ENCODE results near the gene BMPR1A. TPM values are rescaled to one million over a fixed set of nuclear protein-coding genes. Genes with fewer than 3 reads are reported as not detected.
A peak's percentile ranks its signal among the peaks of the same experiment; 100 is the strongest.

Gene BMPR1A
- total RNA-seq, 2 experiments from 2014 or later = 10.8 to 13.6 TPM

GRCh38 chr10:86958901-86959736 lies 202.7 kb downstream of the BMPR1A start:
- Mint-ChIP-seq H3K27me3 (no peaks in the 10 kb centered on the region), H3K4me1 (ENCODE audit: low read depth) (no peaks in the 10 kb centered on the region), H3K9me3 (no peaks in the 10 kb centered on the region), H3K36me3 (no peaks in the 10 kb centered on the region), H3K4me3 (no peak overlapping the region), H3K27ac (no peak overlapping the region)
- no peak for DNase-seq
- intact Hi-C loops (cut with micrococcal nuclease) = no loop called here
- CTCF ChIA-PET = interaction anchor here (1.0 to 1.6 kb wide), 3 partner anchors 7 to 271 kb away, joined by 3 to 6 read pairs (median 5); partner anchors contain the start of gene ADIRF
- POLR2A ChIA-PET = no interaction called here

GRCh38 chr10:86959737-86960002 lies 203.3 kb downstream of the BMPR1A start:
- Mint-ChIP-seq H3K4me3 (no peak overlapping the region), H3K27ac (no peak overlapping the region), H3K36me3 (no peaks in the 10 kb centered on the region), H3K27me3 (no peaks in the 10 kb centered on the region), H3K9me3 (no peaks in the 10 kb centered on the region), H3K4me1 (ENCODE audit: low read depth) (no peaks in the 10 kb centered on the region)
- POLR2A ChIA-PET = no interaction called here
- no peak for DNase-seq
- CTCF ChIA-PET = interaction anchor here (1.6 kb wide), 2 partner anchors 8 to 271 kb away, joined by 5 to 6 read pairs; partner anchors contain the start of gene ADIRF
- intact Hi-C loops (cut with micrococcal nuclease) = loop anchor here (2.0 to 10.0 kb wide), 2 partner anchors 249 to 275 kb away; no protein-coding TSS in a partner anchor

GRCh38 chr10:86960003-86960862 lies 203.8 kb downstream of the BMPR1A start:
- no peaks in the 10 kb centered on the region for H3K4me1 Mint-ChIP-seq (ENCODE audit: low read depth)
- ChIA-PET CTCF (interaction anchor here (0.5 to 1.7 kb wide), 12 partner anchors 10 to 270 kb away, joined by 3 to 16 read pairs (median 3); no protein-coding TSS in a partner anchor), POLR2A (interaction anchor here (0.6 kb wide), 1 partner anchor 21 kb away, joined by 9 read pairs; no protein-coding TSS in a partner anchor)
- no peak overlapping the region for H3K4me3 Mint-ChIP-seq
- H3K27ac Mint-ChIP-seq = no peak overlapping the region
- H3K36me3 Mint-ChIP-seq = no peaks in the 10 kb centered on the region
- H3K27me3 Mint-ChIP-seq = no peaks in the 10 kb centered on the region
- H3K9me3 Mint-ChIP-seq = no peaks in the 10 kb centered on the region
- DNase-seq = peak; percentile 62
- intact Hi-C loops (cut with micrococcal nuclease) = loop anchor here (2.0 to 10.0 kb wide), 2 partner anchors 249 to 275 kb away; no protein-coding TSS in a partner anchor

- Mint-ChIP-seq H3K4me3 (no peak overlapping the region), H3K27me3 (no peaks in the 10 kb centered on the region), H3K9me3 (no peaks in the 10 kb centered on the region), H3K4me1 (ENCODE audit: low read depth) (peaks cover 5% of the 10 kb centered on the region), H3K36me3 (no peaks in the 10 kb centered on the region), H3K27ac (no peak overlapping the region)
- ChIA-PET CTCF (interaction anchor here (0.6 to 1.7 kb wide), 9 partner anchors 9 to 268 kb away, joined by 3 to 16 read pairs (median 3); no protein-coding TSS in a partner anchor), POLR2A (no interaction called here)
- no peak for DNase-seq
- intact Hi-C loops (cut with micrococcal nuclease) = loop anchor here (2.0 to 10.0 kb wide), 2 partner anchors 250 to 276 kb away; no protein-coding TSS in a partner anchor
Measured at GRCh38 chr10:86960863-86961434, 204.5 kb downstream of the BMPR1A start.

GRCh38 chr10:86961481-86962091 lies 205.2 kb downstream of the BMPR1A start:
- ChIA-PET CTCF (interaction anchor here (0.6 to 1.7 kb wide), 4 partner anchors 9 to 591 kb away, joined by 3 to 16 read pairs (median 5); no protein-coding TSS in a partner anchor), POLR2A (no interaction called here)
- no peaks in the 10 kb centered on the region for H3K36me3 Mint-ChIP-seq
- H3K4me3 Mint-ChIP-seq = no peak overlapping the region
- peaks cover 11% of the 10 kb centered on the region for H3K4me1 Mint-ChIP-seq (ENCODE audit: low read depth)
- H3K9me3 Mint-ChIP-seq = no peaks in the 10 kb centered on the region
- peak; percentile 6 for DNase-seq
- no peak overlapping the region for H3K27ac Mint-ChIP-seq
- no peaks in the 10 kb centered on the region for H3K27me3 Mint-ChIP-seq
- intact Hi-C loops (cut with micrococcal nuclease) = loop anchor here (2.0 to 10.0 kb wide), 2 partner anchors 251 to 277 kb away; no protein-coding TSS in a partner anchor

- DNase-seq = peak; percentile 7
- Mint-ChIP-seq H3K36me3 (no peaks in the 10 kb centered on the region), H3K9me3 (no peaks in the 10 kb centered on the region), H3K27me3 (no peaks in the 10 kb centered on the region), H3K4me3 (no peak overlapping the region), H3K27ac (no peak overlapping the region), H3K4me1 (ENCODE audit: low read depth) (peaks cover 16% of the 10 kb centered on the region)
- ChIA-PET POLR2A (no interaction called here), CTCF (interaction anchor here (0.6 to 1.3 kb wide), 3 partner anchors 24 to 590 kb away, joined by 3 read pairs; no protein-coding TSS in a partner anchor)
- intact Hi-C loops (cut with micrococcal nuclease) = loop anchor here (10.0 kb wide), 1 partner anchor 278 kb away; no protein-coding TSS in a partner anchor
Measured at GRCh38 chr10:86962136-86962980, 205.9 kb downstream of the BMPR1A start.

GRCh38 chr10:86962981-86963310 lies 206.5 kb downstream of the BMPR1A start:
- intact Hi-C loops (cut with micrococcal nuclease) = loop anchor here (10.0 kb wide), 1 partner anchor 278 kb away; no protein-coding TSS in a partner anchor
- Mint-ChIP-seq H3K27ac (no peak overlapping the region), H3K27me3 (no peaks in the 10 kb centered on the region), H3K4me3 (no peak overlapping the region), H3K36me3 (no peaks in the 10 kb centered on the region), H3K9me3 (no peaks in the 10 kb centered on the region), H3K4me1 (ENCODE audit: low read depth) (peaks cover 19% of the 10 kb centered on the region)
- POLR2A ChIA-PET = no interaction called here
- CTCF ChIA-PET = interaction anchor here (1.1 to 1.3 kb wide), 2 partner anchors 25 to 274 kb away, joined by 3 read pairs; no protein-coding TSS in a partner anchor
- no peak for DNase-seq

GRCh38 chr10:86963341-86963919 lies 207.0 kb downstream of the BMPR1A start:
- no peaks in the 10 kb centered on the region for H3K27me3 Mint-ChIP-seq
- DNase-seq = peak; percentile 6
- no peak overlapping the region for H3K4me3 Mint-ChIP-seq
- CTCF ChIA-PET = interaction anchor here (1.1 to 1.3 kb wide), 2 partner anchors 25 to 275 kb away, joined by 3 read pairs; no protein-coding TSS in a partner anchor
- H3K36me3 Mint-ChIP-seq = no peaks in the 10 kb centered on the region
- peaks cover 19% of the 10 kb centered on the region for H3K4me1 Mint-ChIP-seq (ENCODE audit: low read depth)
- POLR2A ChIA-PET = no interaction called here
- intact Hi-C loops (cut with micrococcal nuclease) = loop anchor here (10.0 kb wide), 1 partner anchor 279 kb away; no protein-coding TSS in a partner anchor
- no peaks in the 10 kb centered on the region for H3K9me3 Mint-ChIP-seq
- no peak overlapping the region for H3K27ac Mint-ChIP-seq

GRCh38 chr10:86964061-86964846 lies 207.8 kb downstream of the BMPR1A start:
- H3K9me3 Mint-ChIP-seq = no peaks in the 10 kb centered on the region
- no peak overlapping the region for H3K27ac Mint-ChIP-seq
- ChIA-PET CTCF (interaction anchor here (1.3 kb wide), 1 partner anchor 26 kb away, joined by 3 read pairs; no protein-coding TSS in a partner anchor), POLR2A (no interaction called here)
- intact Hi-C loops (cut with micrococcal nuclease) = loop anchor here (10.0 kb wide), 1 partner anchor 279 kb away; no protein-coding TSS in a partner anchor
- peaks cover 19% of the 10 kb centered on the region for H3K4me1 Mint-ChIP-seq (ENCODE audit: low read depth)
- DNase-seq = peak; percentile 6
- H3K36me3 Mint-ChIP-seq = no peaks in the 10 kb centered on the region
- H3K27me3 Mint-ChIP-seq = no peaks in the 10 kb centered on the region
- H3K4me3 Mint-ChIP-seq = no peak overlapping the region

- Mint-ChIP-seq H3K27me3 (no peaks in the 10 kb centered on the region), H3K4me3 (no peak overlapping the region), H3K4me1 (ENCODE audit: low read depth) (peaks cover 19% of the 10 kb centered on the region), H3K36me3 (no peaks in the 10 kb centered on the region), H3K9me3 (no peaks in the 10 kb centered on the region), H3K27ac (no peak overlapping the region)
- ChIA-PET POLR2A (no interaction called here), CTCF (interaction anchor here (5.7 kb wide), 1 partner anchor 26 kb away, joined by 47 read pairs; no protein-coding TSS in a partner anchor)
- intact Hi-C loops (cut with micrococcal nuclease) = loop anchor here (10.0 kb wide), 1 partner anchor 280 kb away; no protein-coding TSS in a partner anchor
- peak; percentile 8 for DNase-seq
Measured at GRCh38 chr10:86964847-86965190, 208.4 kb downstream of the BMPR1A start.
